Measurements from ENCODE around the gene SLCO2B1. TPM values are rescaled to one million over a fixed set of nuclear protein-coding genes. Genes with fewer than 3 reads are reported as not detected.

Gene SLCO2B1
- total RNA-seq, 1 experiment from 2014 or later = 0.57 TPM

- TF ChIP-seq ZMAT4 (CRISPR knock-in tag; IDR thresholded peaks at IDR 0.05) (no peak), ZNF219 (CRISPR knock-in tag; IDR thresholded peaks at IDR 0.05; ENCODE audit: borderline replicate concordance) (no peak)
Observed at GRCh38 chr11:75158241-75158640, 7.3 kb downstream of the SLCO2B1 start (continued).

GRCh38 chr11:75158696-75159150, 7.8 kb downstream of the SLCO2B1 start:
- Mint-ChIP-seq H3K9me3 (peaks cover 13% of the 10 kb centered on the region), H3K4me3 (no peak overlapping the region), H3K27ac (no peak overlapping the region), H3K36me3 (peaks cover 8% of the 10 kb centered on the region), H3K27me3 (ENCODE audit: low read depth) (no peaks in the 10 kb centered on the region), H3K4me1 (peaks cover 11% of the 10 kb centered on the region)
- POLR2A ChIA-PET = no interaction called here
- TF ChIP-seq TCF7 (CRISPR knock-in tag; IDR thresholded peaks at IDR 0.05; ENCODE audit: low read depth) (no peak), CREM (CRISPR knock-in tag; IDR thresholded peaks at IDR 0.05) (no peak)
- CTCF ChIA-PET = interaction anchor here (0.7 to 3.6 kb wide), 7 partner anchors 13 to 83 kb away, joined by 3 to 32 read pairs (median 8); no protein-coding TSS in a partner anchor
- DNase-seq (ENCODE audit: low spot score) (no peak), ATAC-seq (no peak)

GRCh38 chr11:75159151-75159953, 8.4 kb downstream of the SLCO2B1 start:
- H3K27ac Mint-ChIP-seq = no peak overlapping the region
- DNase-seq (ENCODE audit: low spot score) = peak; percentile 46
- TF ChIP-seq GABPB1 (CRISPR knock-in tag; IDR thresholded peaks at IDR 0.05) (0 out of 2 replicates have a peak, but pooled peaks have one; percentile 36), TCF7 (CRISPR knock-in tag; IDR thresholded peaks at IDR 0.05; ENCODE audit: low read depth) (no peak)
- ChIA-PET CTCF (interaction anchor here (0.6 to 3.6 kb wide), 9 partner anchors 14 to 1888 kb away, joined by 3 to 32 read pairs (median 4); no protein-coding TSS in a partner anchor), POLR2A (no interaction called here)
- H3K9me3 Mint-ChIP-seq = peaks cover 13% of the 10 kb centered on the region
- peak; percentile 45 for ATAC-seq
- peaks cover 8% of the 10 kb centered on the region for H3K36me3 Mint-ChIP-seq
- no peaks in the 10 kb centered on the region for H3K27me3 Mint-ChIP-seq (ENCODE audit: low read depth)
- H3K4me1 Mint-ChIP-seq = peaks cover 11% of the 10 kb centered on the region
- H3K4me3 Mint-ChIP-seq = no peak overlapping the region

GRCh38 chr11:75160220-75160757, 9.4 kb downstream of the SLCO2B1 start:
- CTCF ChIA-PET = interaction anchor here (1.1 to 3.6 kb wide), 4 partner anchors 15 to 82 kb away, joined by 4 to 32 read pairs (median 10); no protein-coding TSS in a partner anchor
- POLR2A ChIA-PET = no interaction called here
- Mint-ChIP-seq H3K36me3 (peaks cover 8% of the 10 kb centered on the region), H3K27ac (no peak overlapping the region), H3K4me3 (no peak overlapping the region), H3K4me1 (peaks cover 11% of the 10 kb centered on the region), H3K9me3 (peaks cover 13% of the 10 kb centered on the region), H3K27me3 (ENCODE audit: low read depth) (no peaks in the 10 kb centered on the region)
- ATAC-seq (no peak), DNase-seq (ENCODE audit: low spot score) (no peak)
- TF ChIP-seq ARID4B (CRISPR knock-in tag; IDR thresholded peaks at IDR 0.05; ENCODE audit: borderline replicate concordance) (no peak), ZNF232 (CRISPR knock-in tag; IDR thresholded peaks at IDR 0.05) (no peak), ZSCAN18 (CRISPR knock-in tag; IDR thresholded peaks at IDR 0.05) (no peak), SMAD3 (CRISPR knock-in tag; IDR thresholded peaks at IDR 0.05; ENCODE audit: borderline replicate concordance) (no peak), NFATC4 (CRISPR knock-in tag; IDR thresholded peaks at IDR 0.05) (no peak), PREB (CRISPR knock-in tag; IDR thresholded peaks at IDR 0.05; ENCODE audit: borderline replicate concordance) (no peak), ZNF281 (CRISPR knock-in tag; IDR thresholded peaks at IDR 0.05) (no peak), MAX (CRISPR knock-in tag; IDR thresholded peaks at IDR 0.05) (no peak), FOXK1 (CRISPR knock-in tag; IDR thresholded peaks at IDR 0.05) (no peak), E2F1 (CRISPR knock-in tag; IDR thresholded peaks at IDR 0.05) (no peak), NR2C2 (CRISPR knock-in tag; IDR thresholded peaks at IDR 0.05) (no peak)
